ENCODE measurements around the gene M1AP. TPM values are rescaled to one million over a fixed set of nuclear protein-coding genes. Genes with fewer than 3 reads are reported as not detected.
A peak's percentile ranks its signal among the peaks of the same experiment; 100 is the strongest.

M1AP gene
- total RNA-seq, 4 donors from 2014 or later = not detected

DNA sequence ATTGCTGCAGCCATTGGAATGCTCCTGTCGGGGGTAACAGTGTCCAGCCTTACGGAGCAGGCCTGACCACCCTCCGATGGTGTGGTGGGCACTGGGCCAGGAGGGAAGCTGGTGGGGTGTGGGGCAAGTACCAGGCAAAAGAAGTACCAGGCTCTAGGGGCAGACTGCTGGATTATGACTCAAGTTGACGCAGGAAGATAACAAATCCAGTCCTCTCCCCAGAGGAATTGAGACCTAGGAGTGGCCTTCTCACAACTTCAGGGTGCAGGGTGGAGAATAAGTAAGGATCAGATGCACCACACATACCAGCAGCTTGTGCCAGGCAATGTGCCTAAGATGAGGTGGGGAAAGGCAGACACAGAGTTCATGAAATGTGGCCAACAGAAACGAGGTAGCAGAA lies 43.8 kb upstream of the M1AP start:
- Histone ChIP-seq H3K27ac (no peak overlapping the region), H3K36me3 (no peaks in the 10 kb centered on the region), H3K4me3 (no peak overlapping the region), H3K27me3 (no peaks in the 10 kb centered on the region), H3K4me1 (peaks cover 0 to 12% (median 1%) of the 10 kb centered on the region in 4 donors), H3K9me3 (no peaks in the 10 kb centered on the region)
- no peak for DNase-seq
- TF ChIP-seq, protein P1, sequence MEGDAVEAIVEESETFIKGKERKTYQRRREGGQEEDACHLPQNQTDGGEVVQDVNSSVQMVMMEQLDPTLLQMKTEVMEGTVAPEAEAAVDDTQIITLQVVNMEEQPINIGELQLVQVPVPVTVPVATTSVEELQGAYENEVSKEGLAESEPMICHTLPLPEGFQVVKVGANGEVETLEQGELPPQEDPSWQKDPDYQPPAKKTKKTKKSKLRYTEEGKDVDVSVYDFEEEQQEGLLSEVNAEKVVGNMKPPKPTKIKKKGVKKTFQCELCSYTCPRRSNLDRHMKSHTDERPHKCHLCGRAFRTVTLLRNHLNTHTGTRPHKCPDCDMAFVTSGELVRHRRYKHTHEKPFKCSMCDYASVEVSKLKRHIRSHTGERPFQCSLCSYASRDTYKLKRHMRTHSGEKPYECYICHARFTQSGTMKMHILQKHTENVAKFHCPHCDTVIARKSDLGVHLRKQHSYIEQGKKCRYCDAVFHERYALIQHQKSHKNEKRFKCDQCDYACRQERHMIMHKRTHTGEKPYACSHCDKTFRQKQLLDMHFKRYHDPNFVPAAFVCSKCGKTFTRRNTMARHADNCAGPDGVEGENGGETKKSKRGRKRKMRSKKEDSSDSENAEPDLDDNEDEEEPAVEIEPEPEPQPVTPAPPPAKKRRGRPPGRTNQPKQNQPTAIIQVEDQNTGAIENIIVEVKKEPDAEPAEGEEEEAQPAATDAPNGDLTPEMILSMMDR (IDR thresholded peaks at IDR 0.05) = no peak
- no peak for TF ChIP-seq POLR2A (IDR thresholded peaks at IDR 0.05)

DNA sequence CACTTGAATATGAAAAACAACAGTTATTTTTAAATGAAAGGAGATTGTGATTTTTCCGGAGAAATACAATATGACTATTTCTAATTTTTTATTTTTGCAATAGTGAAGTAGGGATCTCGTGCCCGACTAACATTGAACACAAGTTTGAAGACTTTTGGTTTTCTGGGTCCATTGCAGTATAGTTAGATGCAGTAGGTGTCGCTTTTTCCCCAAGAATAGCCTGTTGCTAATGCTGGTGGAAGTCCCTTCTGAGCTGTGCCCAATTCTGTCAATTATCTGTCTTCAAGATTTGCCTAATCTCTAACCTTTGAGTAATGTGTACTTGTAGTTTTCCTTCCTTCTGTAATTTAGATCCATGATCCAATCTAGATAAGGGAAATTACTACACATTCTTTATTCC lies 42.4 kb upstream of the M1AP start:
- H3K27me3 ChIP-seq = no peaks in the 10 kb centered on the region
- no peak overlapping the region for H3K27ac ChIP-seq
- H3K4me1 ChIP-seq = peaks cover 0 to 12% (median 1%) of the 10 kb centered on the region in 4 donors
- peak in 1 of 3 donors; percentile 60 for DNase-seq
- H3K9me3 ChIP-seq = no peaks in the 10 kb centered on the region
- H3K36me3 ChIP-seq = no peaks in the 10 kb centered on the region
- no peak overlapping the region for H3K4me3 ChIP-seq
- TF ChIP-seq, protein P1 (IDR thresholded peaks at IDR 0.05) = peak in 5 of 6 experiments; percentile 28 to 88 (median 82)
- TF ChIP-seq POLR2A (IDR thresholded peaks at IDR 0.05) = no peak

DNA sequence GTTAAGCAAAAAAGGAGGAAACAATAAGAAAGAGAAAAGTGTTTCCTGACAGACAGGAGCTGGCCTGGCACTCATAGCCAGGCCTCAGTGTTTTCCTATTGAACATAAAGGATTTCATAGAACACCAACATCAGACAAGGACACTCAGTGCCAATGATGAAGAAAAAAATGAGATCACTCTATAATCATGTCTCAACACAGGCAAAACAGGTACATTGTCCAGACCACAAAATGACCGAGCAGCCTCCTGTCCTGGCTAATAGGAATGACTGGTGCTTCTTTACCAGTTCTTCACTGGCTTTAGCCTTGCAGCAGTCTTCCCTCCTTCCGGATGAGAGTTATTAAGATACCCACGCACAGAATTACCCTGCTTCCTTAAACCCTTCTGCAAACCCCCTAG lies 41.5 kb upstream of the M1AP start:
- Histone ChIP-seq H3K27me3 (no peaks in the 10 kb centered on the region), H3K4me3 (no peak overlapping the region), H3K36me3 (no peaks in the 10 kb centered on the region), H3K9me3 (no peaks in the 10 kb centered on the region), H3K27ac (no peak overlapping the region), H3K4me1 (peaks cover 0 to 4% (median 1%) of the 10 kb centered on the region in 4 donors)
- DNase-seq = no peak
- TF ChIP-seq, protein P1 (IDR thresholded peaks at IDR 0.05) = no peak
- TF ChIP-seq POLR2A (IDR thresholded peaks at IDR 0.05) = no peak

DNA sequence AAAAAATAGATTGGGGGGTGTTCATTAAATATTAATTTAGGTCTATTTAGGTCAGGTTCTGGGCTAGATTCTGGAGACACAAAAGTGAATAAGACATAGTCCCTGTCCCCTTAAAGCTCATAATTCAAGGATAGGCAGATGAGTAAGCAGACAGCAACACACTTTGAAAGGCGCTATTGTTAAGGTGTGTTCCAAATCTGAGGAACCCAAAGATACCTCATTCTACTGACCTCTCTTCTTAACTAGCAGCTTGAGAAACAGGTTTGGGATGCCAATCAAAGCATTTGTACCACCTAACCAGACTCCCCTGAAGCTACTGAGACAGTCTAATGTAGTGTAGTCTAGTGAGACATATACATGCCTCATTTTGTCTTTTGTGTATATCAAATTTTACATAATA lies 40.8 kb upstream of the M1AP start:
- H3K4me1 ChIP-seq = peaks cover 0 to 3% (median under 1%) of the 10 kb centered on the region in 4 donors
- TF ChIP-seq, protein P1 (IDR thresholded peaks at IDR 0.05) = no peak
- no peak for TF ChIP-seq POLR2A (IDR thresholded peaks at IDR 0.05)
- H3K4me3 ChIP-seq = no peak overlapping the region
- no peak for DNase-seq
- no peaks in the 10 kb centered on the region for H3K9me3 ChIP-seq
- H3K27me3 ChIP-seq = no peaks in the 10 kb centered on the region
- H3K36me3 ChIP-seq = no peaks in the 10 kb centered on the region
- H3K27ac ChIP-seq = no peak overlapping the region

DNA sequence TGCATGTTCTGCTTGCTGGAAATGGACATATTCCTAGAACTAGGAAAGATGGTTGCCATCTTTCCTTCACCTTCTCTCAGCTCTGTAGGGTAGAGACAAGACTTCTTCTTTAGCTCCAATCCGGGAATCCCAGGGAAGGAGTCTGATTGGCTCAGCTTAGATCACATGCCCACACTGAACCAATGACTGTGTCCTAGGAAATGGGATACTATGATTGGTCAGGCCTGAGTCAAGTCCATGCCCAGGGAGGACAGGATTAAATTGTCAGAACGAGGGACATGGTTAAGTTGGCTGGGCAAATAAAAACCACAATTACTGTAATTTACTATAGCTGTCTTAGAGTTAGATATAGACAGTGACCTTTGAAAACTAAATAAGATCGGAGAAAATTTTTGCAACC lies 37.3 kb upstream of the M1AP start:
- H3K27me3 ChIP-seq = no peaks in the 10 kb centered on the region
- TF ChIP-seq POLR2A (IDR thresholded peaks at IDR 0.05) = no peak
- TF ChIP-seq, protein P1 (IDR thresholded peaks at IDR 0.05) = no peak
- no peaks in the 10 kb centered on the region for H3K36me3 ChIP-seq
- no peaks in the 10 kb centered on the region for H3K4me1 ChIP-seq
- no peak overlapping the region for H3K4me3 ChIP-seq
- DNase-seq = no peak
- no peaks in the 10 kb centered on the region for H3K9me3 ChIP-seq
- H3K27ac ChIP-seq = no peak overlapping the region

DNA sequence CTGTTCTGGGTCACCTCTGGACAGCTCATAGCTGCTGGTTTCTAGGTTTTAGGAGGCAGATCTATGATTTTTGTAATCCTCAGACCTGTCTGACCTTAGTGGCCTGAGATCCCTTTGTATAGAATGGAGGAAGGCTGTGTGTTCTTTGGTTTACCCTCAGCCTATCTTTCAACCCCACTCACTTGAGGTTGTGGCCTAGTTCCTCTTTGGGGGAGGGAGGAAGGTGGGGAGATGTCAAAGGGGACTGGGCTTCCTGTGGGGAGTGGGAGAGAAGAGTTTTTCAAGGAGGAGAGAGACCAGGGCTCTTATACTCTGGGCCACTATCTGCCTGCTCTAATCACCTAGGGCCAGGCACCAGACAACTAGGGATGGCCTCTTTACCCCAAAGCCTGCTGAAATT lies 34.4 kb upstream of the M1AP start:
- no peaks in the 10 kb centered on the region for H3K27me3 ChIP-seq
- no peaks in the 10 kb centered on the region for H3K4me1 ChIP-seq
- TF ChIP-seq, protein P1 (IDR thresholded peaks at IDR 0.05) = no peak
- no peak for TF ChIP-seq POLR2A (IDR thresholded peaks at IDR 0.05)
- DNase-seq = no peak
- H3K9me3 ChIP-seq = no peaks in the 10 kb centered on the region
- H3K4me3 ChIP-seq = no peak overlapping the region
- H3K36me3 ChIP-seq = no peaks in the 10 kb centered on the region
- H3K27ac ChIP-seq = no peak overlapping the region

Measured in Peyer's patch (tissue), 4 donors.